ENCODE data around the gene BLOC1S4.

Gene BLOC1S4

DNA sequence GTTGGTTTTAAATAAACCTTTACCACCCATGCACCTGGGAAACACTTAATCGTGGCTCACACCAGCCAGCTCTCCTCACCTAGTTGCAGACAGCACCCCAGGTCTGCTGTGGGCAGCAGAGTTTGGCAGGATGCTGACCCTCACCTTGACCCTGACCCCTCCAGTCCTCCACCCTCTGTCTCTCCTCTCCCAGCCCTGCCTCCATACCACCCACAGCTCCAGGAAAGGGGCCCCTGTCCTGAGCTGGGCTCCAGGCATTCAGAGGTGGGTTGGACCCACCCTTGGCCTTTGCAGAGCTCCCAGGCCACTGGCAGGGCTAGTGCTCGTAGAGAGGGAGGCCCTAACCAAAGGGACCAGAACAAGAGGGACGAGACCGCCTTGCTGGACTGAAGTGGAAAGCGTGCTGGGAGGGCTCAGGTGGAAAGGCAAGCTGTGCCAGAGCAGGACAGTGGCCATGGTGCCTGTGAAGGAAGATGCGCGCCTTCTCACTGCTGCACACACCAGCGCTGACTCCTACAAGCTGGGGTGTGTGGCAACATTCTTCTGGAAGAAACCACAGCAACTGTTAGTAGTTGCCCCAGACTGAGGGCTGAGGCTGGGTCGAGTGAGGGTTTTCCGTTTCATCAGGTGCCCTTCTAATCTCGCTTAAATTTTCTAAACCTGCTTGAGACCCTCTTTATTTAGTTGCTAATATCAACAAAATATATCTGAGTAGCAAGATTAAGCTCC, 32.9 kb upstream of the BLOC1S4 start:
- no peak overlapping the region for H3K27ac Mint-ChIP-seq
- peaks cover 6% of the 10 kb centered on the region for H3K27me3 Mint-ChIP-seq (ENCODE audit: low read depth)
- no peaks in the 10 kb centered on the region for H3K9me3 Mint-ChIP-seq
- peaks cover 23% of the 10 kb centered on the region for H3K36me3 Mint-ChIP-seq (ENCODE audit: low read depth)
- H3K4me3 Mint-ChIP-seq: no peak overlapping the region
- TF ChIP-seq, protein P1, sequence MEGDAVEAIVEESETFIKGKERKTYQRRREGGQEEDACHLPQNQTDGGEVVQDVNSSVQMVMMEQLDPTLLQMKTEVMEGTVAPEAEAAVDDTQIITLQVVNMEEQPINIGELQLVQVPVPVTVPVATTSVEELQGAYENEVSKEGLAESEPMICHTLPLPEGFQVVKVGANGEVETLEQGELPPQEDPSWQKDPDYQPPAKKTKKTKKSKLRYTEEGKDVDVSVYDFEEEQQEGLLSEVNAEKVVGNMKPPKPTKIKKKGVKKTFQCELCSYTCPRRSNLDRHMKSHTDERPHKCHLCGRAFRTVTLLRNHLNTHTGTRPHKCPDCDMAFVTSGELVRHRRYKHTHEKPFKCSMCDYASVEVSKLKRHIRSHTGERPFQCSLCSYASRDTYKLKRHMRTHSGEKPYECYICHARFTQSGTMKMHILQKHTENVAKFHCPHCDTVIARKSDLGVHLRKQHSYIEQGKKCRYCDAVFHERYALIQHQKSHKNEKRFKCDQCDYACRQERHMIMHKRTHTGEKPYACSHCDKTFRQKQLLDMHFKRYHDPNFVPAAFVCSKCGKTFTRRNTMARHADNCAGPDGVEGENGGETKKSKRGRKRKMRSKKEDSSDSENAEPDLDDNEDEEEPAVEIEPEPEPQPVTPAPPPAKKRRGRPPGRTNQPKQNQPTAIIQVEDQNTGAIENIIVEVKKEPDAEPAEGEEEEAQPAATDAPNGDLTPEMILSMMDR (IDR thresholded peaks at IDR 0.05; ENCODE audit: unreplicated experiment in 3 of 3): no peak
- H3K4me1 Mint-ChIP-seq: no peaks in the 10 kb centered on the region

DNA sequence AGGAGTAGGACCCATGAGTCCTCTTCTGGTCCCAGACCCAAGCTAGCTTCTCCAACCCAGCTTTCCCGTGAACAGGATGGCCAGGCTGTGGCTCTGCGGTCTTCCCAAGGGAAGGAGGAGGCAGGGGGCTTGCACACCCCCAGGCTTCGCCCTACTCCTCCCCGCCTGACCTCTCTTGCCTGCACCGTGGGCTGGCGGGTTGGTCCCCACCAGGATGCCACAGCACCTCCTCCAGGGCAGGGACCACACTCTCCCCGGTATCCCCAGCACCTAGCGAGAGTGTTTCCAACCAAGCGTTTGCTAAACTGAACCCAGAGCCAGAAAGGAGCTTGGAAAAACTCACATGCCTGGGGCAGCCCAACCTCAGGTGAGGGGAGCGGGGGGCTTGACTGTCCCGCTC, 31.3 kb upstream of the BLOC1S4 start:
- Mint-ChIP-seq H3K4me3 (no peak overlapping the region), H3K4me1 (peaks cover 5% of the 10 kb centered on the region), H3K36me3 (ENCODE audit: low read depth) (peaks cover 12% of the 10 kb centered on the region), H3K27me3 (ENCODE audit: low read depth) (peaks cover 6% of the 10 kb centered on the region), H3K27ac (no peak overlapping the region), H3K9me3 (no peaks in the 10 kb centered on the region)
- TF ChIP-seq, protein P1 (IDR thresholded peaks at IDR 0.05; ENCODE audit: unreplicated experiment in 3 of 3): no peak

DNA sequence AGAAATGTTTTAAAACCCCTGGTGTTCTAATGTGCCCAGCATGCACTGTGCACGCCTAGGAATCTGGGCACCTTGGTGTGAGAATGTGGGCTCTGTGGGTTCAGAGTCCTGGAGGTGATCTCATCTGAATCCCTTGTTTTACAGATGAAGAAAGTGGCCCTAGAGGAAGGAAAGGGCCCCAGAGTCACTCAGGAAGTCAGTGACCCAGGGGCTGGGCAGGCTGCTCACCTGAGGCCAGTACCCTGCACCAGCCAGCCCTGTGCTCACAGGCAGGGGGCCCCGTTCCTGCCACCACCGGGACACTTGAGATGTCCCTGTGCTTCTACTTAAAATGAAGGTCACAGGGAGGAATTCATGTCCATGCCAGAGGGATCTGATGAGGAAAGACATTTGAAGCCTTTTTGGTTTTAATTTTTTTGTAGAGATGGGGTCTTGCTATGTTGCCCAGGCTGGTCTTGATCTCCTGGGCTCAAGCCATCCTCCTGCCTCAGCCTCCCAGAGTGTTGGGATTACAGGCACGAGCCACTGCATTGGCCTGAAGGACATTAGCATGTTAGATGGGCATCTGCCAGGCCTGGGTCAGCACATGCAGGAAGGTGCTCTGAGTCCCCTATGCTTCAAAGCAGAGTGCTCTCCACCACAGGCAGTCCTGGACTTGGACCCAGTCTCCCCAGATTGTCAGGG, 29.7 kb upstream of the BLOC1S4 start:
- no peak overlapping the region for H3K27ac Mint-ChIP-seq
- no peak overlapping the region for H3K4me3 Mint-ChIP-seq
- no peaks in the 10 kb centered on the region for H3K9me3 Mint-ChIP-seq
- H3K4me1 Mint-ChIP-seq: peaks cover 5% of the 10 kb centered on the region
- no peaks in the 10 kb centered on the region for H3K36me3 Mint-ChIP-seq (ENCODE audit: low read depth)
- TF ChIP-seq, protein P1 (IDR thresholded peaks at IDR 0.05; ENCODE audit: unreplicated experiment in 3 of 3): no peak
- H3K27me3 Mint-ChIP-seq (ENCODE audit: low read depth): peaks cover 6% of the 10 kb centered on the region

DNA sequence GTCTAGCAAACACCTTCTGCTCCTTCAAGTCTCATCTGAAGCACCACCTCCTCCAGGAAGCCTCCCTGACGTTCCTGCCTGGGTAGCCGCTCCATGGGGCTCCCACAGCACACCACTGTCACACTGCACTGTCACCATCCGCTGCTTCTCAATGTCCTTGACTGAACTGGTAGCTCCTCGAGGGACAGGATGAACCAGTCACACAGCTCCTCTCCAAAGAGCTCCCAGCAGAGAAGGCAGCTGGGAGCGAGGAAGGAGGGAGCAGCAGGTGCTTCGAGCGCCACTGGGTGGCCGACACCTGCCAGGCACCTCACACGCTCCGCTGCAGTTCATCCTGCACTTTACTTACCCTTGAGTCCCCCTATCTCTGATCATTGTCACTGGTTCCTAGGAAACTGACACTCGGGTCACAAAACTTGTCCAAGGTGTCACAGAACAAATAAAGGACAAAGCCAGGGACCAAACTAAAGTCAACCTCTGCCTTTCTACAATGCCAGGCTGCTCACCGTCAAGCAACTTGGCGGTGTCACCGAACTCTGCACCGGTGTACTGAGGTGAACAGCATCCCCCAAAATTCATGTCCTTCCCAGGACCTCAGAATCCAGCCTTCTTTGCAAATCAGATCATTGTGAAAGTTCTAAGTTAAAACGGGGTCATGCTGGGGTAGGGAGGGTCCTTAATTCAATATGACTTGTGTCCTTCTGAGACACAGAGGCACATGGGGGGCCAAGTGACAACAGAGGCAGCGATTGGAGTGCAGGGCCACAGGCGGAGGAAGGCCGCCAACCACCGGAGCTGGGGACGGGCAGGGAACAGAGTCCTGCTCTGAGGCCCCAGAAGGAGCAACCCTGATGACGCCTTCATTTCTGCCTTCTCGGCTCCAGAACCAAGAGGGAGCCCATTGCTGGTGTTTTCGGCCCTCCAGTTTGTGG, 27.8 kb upstream of the BLOC1S4 start:
- TF ChIP-seq, protein P1 (IDR thresholded peaks at IDR 0.05; ENCODE audit: unreplicated experiment in 3 of 3): no peak
- Mint-ChIP-seq H3K27ac (peak overlapping the region in 2 of 3 experiments; percentile 74 to 93), H3K9me3 (no peaks in the 10 kb centered on the region), H3K27me3 (ENCODE audit: low read depth) (peaks cover 6% of the 10 kb centered on the region), H3K4me3 (no peak overlapping the region), H3K36me3 (ENCODE audit: low read depth) (no peaks in the 10 kb centered on the region), H3K4me1 (peaks cover 15% of the 10 kb centered on the region)

DNA sequence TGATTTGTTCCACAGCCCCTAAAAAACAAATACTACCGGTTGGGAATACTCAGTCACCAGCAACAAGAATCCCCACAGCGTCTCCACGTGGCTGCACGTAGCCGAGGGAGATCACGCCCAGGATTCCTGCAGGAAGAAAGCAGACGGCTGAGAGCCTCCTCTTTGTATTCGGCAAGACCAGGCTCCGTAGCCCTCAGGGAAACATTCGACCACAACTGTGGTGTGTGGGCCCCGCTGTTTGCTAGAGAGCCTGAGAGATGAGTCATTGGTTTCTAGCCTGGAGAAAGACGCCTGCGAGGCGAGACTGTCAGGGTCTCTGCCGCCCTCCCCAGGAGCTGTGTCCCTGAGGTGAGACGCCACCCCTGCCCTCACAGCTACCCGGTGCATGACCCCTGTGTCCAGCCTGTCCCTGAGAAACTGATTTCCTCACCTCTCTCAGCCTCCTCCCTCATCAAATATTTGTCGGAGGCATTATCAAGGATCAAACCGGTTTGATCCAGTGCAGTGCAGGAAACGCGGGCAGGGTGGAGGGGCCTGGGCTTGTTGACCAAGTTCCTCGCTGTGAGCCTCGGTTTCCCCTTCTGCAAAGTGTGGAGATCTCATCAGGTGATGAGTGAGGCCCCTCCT, 27.0 kb upstream of the BLOC1S4 start:
- Mint-ChIP-seq H3K4me3 (no peak overlapping the region), H3K4me1 (peaks cover 23% of the 10 kb centered on the region), H3K36me3 (ENCODE audit: low read depth) (no peaks in the 10 kb centered on the region), H3K9me3 (no peaks in the 10 kb centered on the region), H3K27me3 (ENCODE audit: low read depth) (peaks cover 6% of the 10 kb centered on the region), H3K27ac (peak overlapping the region; percentile 38 to 93 (median 74))
- TF ChIP-seq, protein P1 (IDR thresholded peaks at IDR 0.05; ENCODE audit: unreplicated experiment in 3 of 3): no peak
